ENCODE data around the gene DAB2IP.

GRCh38 chr9:121732389-121732788 is 81.0 kb downstream of the DAB2IP start:
- TF ChIP-seq CTCF (IDR thresholded peaks at IDR 0.05) (no peak), POLR2A (IDR thresholded peaks at IDR 0.05) (no peak)
